Activated CD8-positive, alpha-beta memory T cell treated with anti-CD3 and anti-CD28 coated beads for 1 hour (primary cell): ENCODE results near the gene ACAA1.

ENCODE experiments used
- DNase-seq, 2 donors: peaks; one replicate each; pipeline ENCODE4 v3.0.0-alpha.2; 2020; ENCODE audit warnings: low read depth in 1 of 2; ENCODE audit errors: extremely low read depth in 1 of 2

The ACAA1 gene

GRCh38 chr3:38119821-38120692 is 16.9 kb downstream of the ACAA1 start:
- DNase-seq = no peak

- no peak for DNase-seq
These were observed 17.7 kb downstream of the ACAA1 start for GRCh38 chr3:38119248-38119544.

- DNase-seq = no peak
These were observed 18.3 kb downstream of the ACAA1 start for GRCh38 chr3:38118421-38119247.

GRCh38 chr3:38117748-38118420 is 19.0 kb downstream of the ACAA1 start:
- peak in 1 of 2 donors; percentile 57 for DNase-seq

- no peak for DNase-seq
These were observed 19.7 kb downstream of the ACAA1 start for GRCh38 chr3:38117163-38117716.

GRCh38 chr3:38116471-38117162 is 20.3 kb downstream of the ACAA1 start:
- no peak for DNase-seq

- DNase-seq = no peak
These were observed 21.1 kb downstream of the ACAA1 start for GRCh38 chr3:38115645-38116427.

- no peak for DNase-seq
These were observed 21.9 kb downstream of the ACAA1 start for GRCh38 chr3:38114875-38115644.

GRCh38 chr3:38114052-38114874 is 22.7 kb downstream of the ACAA1 start:
- DNase-seq = no peak

- no peak for DNase-seq
These were observed 24.6 kb downstream of the ACAA1 start for GRCh38 chr3:38112378-38112761.

- DNase-seq = no peak
These were observed 25.1 kb downstream of the ACAA1 start for GRCh38 chr3:38111696-38112377.

GRCh38 chr3:38111201-38111600 is 25.7 kb downstream of the ACAA1 start:
- no peak for DNase-seq

GRCh38 chr3:38110314-38111050 is 26.4 kb downstream of the ACAA1 start:
- no peak for DNase-seq

- no peak for DNase-seq
These were observed 27.2 kb downstream of the ACAA1 start for GRCh38 chr3:38109580-38110313.

- no peak for DNase-seq
These were observed 28.0 kb downstream of the ACAA1 start for GRCh38 chr3:38108649-38109579.
